Tibial artery (tissue), 4 donors: ENCODE results near the gene PROC.

Experiments used
- DNase-seq, 2 donors: peaks; one replicate each; pipeline ENCODE4 v3.0.0-alpha.2; 2019
- H3K27ac ChIP-seq, 2 donors: fragments of 200-600 bp; sonication (generic) in 1 of 2; 1 replicate in 1 of 2; 2 replicates in 1 of 2; pipeline ENCODE4 v1.5.1; 2018 to 2019; ENCODE audit warnings: mild to moderate bottlenecking in 1 of 2
- H3K27me3 ChIP-seq, 2 donors: fragments of 200-600 bp; sonication (generic) in 1 of 2; one replicate each; pipeline versions ENCODE4 v1.5.1 to v1.6.0; 2016 to 2019
- H3K36me3 ChIP-seq, 3 donors: fragments of 200-600 bp; sonication (generic) in 2 of 3; one replicate each; pipeline ENCODE4 v1.5.1; 2016 to 2019; ENCODE audit warnings: mild to moderate bottlenecking in 2 of 3
- H3K4me1 ChIP-seq, 4 donors: fragments of 200-600 bp; sonication (generic) in 2 of 4; 1 replicate in 3 of 4; 2 replicates in 1 of 4; pipeline ENCODE4 v1.5.1; 2016 to 2019
- H3K4me3 ChIP-seq, 2 donors: fragments of 200-600 bp; sonication (generic) in 1 of 2; 1 replicate in 1 of 2; 2 replicates in 1 of 2; pipeline ENCODE4 v1.5.1; 2018 to 2019; ENCODE audit warnings: mild to moderate bottlenecking in 2 of 2
- H3K9me3 ChIP-seq, 3 donors: fragments of 200-600 bp; sonication (generic) in 1 of 3; one replicate each; pipeline ENCODE4 v1.5.1; 2016 to 2019
- CTCF ChIP-seq, 2 experiments: fragments of 200-600 bp in 1 of 2; fragments of 450-650 bp in 1 of 2; IDR thresholded peaks; one replicate each; pipeline ENCODE4 v1.5.1; 2017 to 2019; ENCODE audit warnings: antibody characterized with exemption in 2 of 2, mild to moderate bottlenecking in 1 of 2, moderate library complexity in 1 of 2
- intact Hi-C: fragments of 100-400 bp; cut with DNase I; formaldehyde crosslinking; loops from one replicate; pipeline ENCODE4 v1.15.0; 2023; ENCODE audit warnings: low total_unique reads

PROC gene

GRCh38 chr2:127403460-127403859, 14.8 kb upstream of the PROC start:
- no peak for DNase-seq
- H3K4me1 ChIP-seq, result peaks cover 0 to 53% (median 47%) of the 10 kb centered on the region in 4 donors

GRCh38 chr2:127404466-127405254, 13.6 kb upstream of the PROC start:
- Histone ChIP-seq H3K36me3 (no peaks in the 10 kb centered on the region), H3K27me3 (no peaks in the 10 kb centered on the region), H3K9me3 (no peaks in the 10 kb centered on the region), H3K4me1 (peaks cover 0 to 55% (median 47%) of the 10 kb centered on the region in 4 donors), H3K27ac (peak overlapping the region; percentile 94 to 98), H3K4me3 (no peak overlapping the region)
- DNase-seq, result no peak
- TF ChIP-seq CTCF (IDR thresholded peaks at IDR 0.05), result no peak
- intact Hi-C loops, result no loop called here

More at GRCh38 chr2:127403460-127403859, 14.8 kb upstream of the PROC start:
- Histone ChIP-seq H3K9me3 (no peaks in the 10 kb centered on the region), H3K36me3 (no peaks in the 10 kb centered on the region), H3K4me3 (no peak overlapping the region), H3K27ac (no peak overlapping the region), H3K27me3 (no peaks in the 10 kb centered on the region)
- intact Hi-C loops, result no loop called here
- TF ChIP-seq CTCF (IDR thresholded peaks at IDR 0.05), result no peak

GRCh38 chr2:127405255-127405610, 13.0 kb upstream of the PROC start:
- no peak overlapping the region for H3K4me3 ChIP-seq
- TF ChIP-seq CTCF (IDR thresholded peaks at IDR 0.05), result no peak
- DNase-seq, result no peak
- H3K27me3 ChIP-seq, result no peaks in the 10 kb centered on the region
- H3K4me1 ChIP-seq, result peaks cover 0 to 61% (median 49%) of the 10 kb centered on the region in 4 donors
- peak overlapping the region; percentile 94 to 98 for H3K27ac ChIP-seq
- intact Hi-C loops, result no loop called here
- no peaks in the 10 kb centered on the region for H3K9me3 ChIP-seq
- no peaks in the 10 kb centered on the region for H3K36me3 ChIP-seq

GRCh38 chr2:127406454-127406853, 11.8 kb upstream of the PROC start:
- Histone ChIP-seq H3K36me3 (no peaks in the 10 kb centered on the region), H3K27me3 (no peaks in the 10 kb centered on the region), H3K4me1 (peaks cover 0 to 65% (median 52%) of the 10 kb centered on the region in 4 donors), H3K27ac (peak overlapping the region; percentile 94 to 98), H3K9me3 (no peaks in the 10 kb centered on the region), H3K4me3 (no peak overlapping the region)
- no peak for DNase-seq
- intact Hi-C loops, result no loop called here
- no peak for TF ChIP-seq CTCF (IDR thresholded peaks at IDR 0.05)

GRCh38 chr2:127407091-127407490, 11.1 kb upstream of the PROC start:
- no peak for DNase-seq
- intact Hi-C loops, result no loop called here
- Histone ChIP-seq H3K4me1 (peaks cover 0 to 71% (median 55%) of the 10 kb centered on the region in 4 donors), H3K36me3 (no peaks in the 10 kb centered on the region), H3K4me3 (no peak overlapping the region), H3K9me3 (no peaks in the 10 kb centered on the region), H3K27me3 (no peaks in the 10 kb centered on the region), H3K27ac (peak overlapping the region; percentile 94 to 98)
- TF ChIP-seq CTCF (IDR thresholded peaks at IDR 0.05), result no peak
